B cell (primary cell): ENCODE data around the gene TTYH3.

Source experiments
- EZH2 ChIP-seq: IDR thresholded peaks from 2 replicates; pipeline ENCODE4 v1.6.1; 2012; ENCODE audit warnings: borderline replicate concordance, low read depth, mild to moderate bottlenecking, moderate library complexity, low read length; ENCODE audit not compliant: insufficient read depth, poor library complexity, severe bottlenecking
- TF ChIP-seq, protein P1 (sequence below): fragments of 200-600 bp; IDR thresholded peaks from one replicate; pipeline ENCODE4 v1.8.0; 2022; ENCODE audit warnings: antibody characterized with exemption, mild to moderate bottlenecking

DNA sequence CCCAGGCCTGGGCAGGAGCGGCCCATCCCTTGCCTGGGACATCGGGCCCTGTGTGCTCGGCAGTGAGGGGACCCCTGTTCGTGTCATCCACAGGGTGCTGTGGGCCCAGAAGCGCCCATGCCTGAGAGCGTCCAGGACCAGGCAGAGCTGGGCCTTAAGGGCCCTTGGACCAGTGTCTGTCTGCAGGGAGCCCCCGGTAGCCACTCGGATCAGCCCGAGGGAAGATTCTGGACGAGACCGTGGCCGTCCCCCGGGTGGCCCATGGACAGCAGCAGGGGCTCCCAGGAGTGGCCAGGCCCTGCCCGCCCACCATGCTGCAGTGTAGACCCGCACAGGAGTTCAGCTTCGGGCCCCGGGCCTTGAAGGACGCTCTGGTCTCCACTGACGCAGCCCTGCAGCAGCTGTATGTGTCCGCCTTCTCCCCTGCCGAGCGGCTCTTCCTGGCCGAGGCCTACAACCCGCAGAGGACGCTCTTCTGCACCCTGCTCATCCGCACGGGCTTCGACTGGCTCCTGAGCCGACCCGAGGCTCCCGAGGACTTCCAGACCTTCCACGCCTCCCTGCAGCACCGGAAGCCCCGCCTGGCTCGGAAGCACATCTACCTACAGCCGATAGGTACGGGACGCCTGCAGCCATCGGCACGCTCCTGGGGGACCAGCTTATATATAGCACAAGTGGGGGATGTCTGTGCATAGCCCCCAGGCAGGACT is 68.5 kb downstream of the TTYH3 start:
- TF ChIP-seq, protein P1, sequence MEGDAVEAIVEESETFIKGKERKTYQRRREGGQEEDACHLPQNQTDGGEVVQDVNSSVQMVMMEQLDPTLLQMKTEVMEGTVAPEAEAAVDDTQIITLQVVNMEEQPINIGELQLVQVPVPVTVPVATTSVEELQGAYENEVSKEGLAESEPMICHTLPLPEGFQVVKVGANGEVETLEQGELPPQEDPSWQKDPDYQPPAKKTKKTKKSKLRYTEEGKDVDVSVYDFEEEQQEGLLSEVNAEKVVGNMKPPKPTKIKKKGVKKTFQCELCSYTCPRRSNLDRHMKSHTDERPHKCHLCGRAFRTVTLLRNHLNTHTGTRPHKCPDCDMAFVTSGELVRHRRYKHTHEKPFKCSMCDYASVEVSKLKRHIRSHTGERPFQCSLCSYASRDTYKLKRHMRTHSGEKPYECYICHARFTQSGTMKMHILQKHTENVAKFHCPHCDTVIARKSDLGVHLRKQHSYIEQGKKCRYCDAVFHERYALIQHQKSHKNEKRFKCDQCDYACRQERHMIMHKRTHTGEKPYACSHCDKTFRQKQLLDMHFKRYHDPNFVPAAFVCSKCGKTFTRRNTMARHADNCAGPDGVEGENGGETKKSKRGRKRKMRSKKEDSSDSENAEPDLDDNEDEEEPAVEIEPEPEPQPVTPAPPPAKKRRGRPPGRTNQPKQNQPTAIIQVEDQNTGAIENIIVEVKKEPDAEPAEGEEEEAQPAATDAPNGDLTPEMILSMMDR = no peak
- TF ChIP-seq EZH2 = no peak
